CD14-positive monocyte (primary cell): ENCODE measurements around the gene RALGAPA1. TPM values are rescaled to one million over a fixed set of nuclear protein-coding genes. Genes with fewer than 3 reads are reported as not detected.
"Not testable (repeated sequence)": the region's sequence is repeated elsewhere in the genome, so short reads cannot be mapped to it uniquely, and the experiment has no call there.

Source experiments
- DNase-seq, 3 donors: peaks; one replicate each; pipeline ENCODE4 v3.0.0-alpha.2; 2011 to 2022
- H2AFZ ChIP-seq: 2 replicates; pipeline ENCODE4 v1.6.0; 2012; ENCODE audit warnings: mild to moderate bottlenecking, low read depth, low read length, inconsistent platforms; ENCODE audit not compliant: insufficient read depth, poor library complexity, severe bottlenecking
- H3K27ac ChIP-seq, 2 donors: 1 replicate in 1 of 2; 2 replicates in 1 of 2; pipeline ENCODE4 v1.5.1; 2012 to 2013; ENCODE audit warnings: low read length in 2 of 2, control low read depth in 1 of 2, inconsistent platforms in 1 of 2, low read depth in 1 of 2, mild to moderate bottlenecking in 1 of 2
- H3K27me3 ChIP-seq, 2 donors: one replicate each; pipeline versions ENCODE4 v1.6.0 to v1.6.1; 2011 to 2013; ENCODE audit warnings: low read length in 2 of 2; ENCODE audit not compliant: control insufficient read depth in 2 of 2, insufficient read depth in 2 of 2
- H3K36me3 ChIP-seq, 2 donors: replicated peaks in 1 of 2; 1 replicate in 1 of 2; 2 replicates in 1 of 2; pipeline versions ENCODE4 v1.5.1 to v1.6.1; 2012 to 2013; ENCODE audit warnings: low read length in 2 of 2, control low read depth in 1 of 2, inconsistent platforms in 1 of 2, mild to moderate bottlenecking in 1 of 2; ENCODE audit not compliant: insufficient read depth in 2 of 2, control insufficient read depth in 1 of 2
- H3K4me1 ChIP-seq, 2 donors: 1 replicate in 1 of 2; 2 replicates in 1 of 2; pipeline versions ENCODE4 v1.5.1 to v1.6.1; 2012 to 2013; ENCODE audit warnings: low read length in 2 of 2, control low read depth in 1 of 2, inconsistent platforms in 1 of 2, mild to moderate bottlenecking in 1 of 2, moderate library complexity in 1 of 2; ENCODE audit not compliant: insufficient read depth in 2 of 2, control insufficient read depth in 1 of 2
- H3K4me2 ChIP-seq: replicated peaks from 2 replicates; pipeline ENCODE3; 2012; ENCODE audit warnings: low read length, moderate library complexity, mild to moderate bottlenecking; ENCODE audit not compliant: poor library complexity, severe bottlenecking; ENCODE audit errors: extremely low read depth
- H3K4me3 ChIP-seq, 3 experiments: fragments of 200-600 bp in 1 of 3; sonication (generic) in 1 of 3; replicated peaks in 1 of 3; 1 replicate in 2 of 3; 2 replicates in 1 of 3; pipeline ENCODE4 v1.5.1; 2011 to 2013; ENCODE audit warnings: low read length in 3 of 3, mild to moderate bottlenecking in 3 of 3, control low read depth in 2 of 3, low read depth in 2 of 3, inconsistent platforms in 1 of 3, moderate library complexity in 1 of 3
- H3K79me2 ChIP-seq: 2 replicates; pipeline ENCODE4 v1.6.0; 2012; ENCODE audit warnings: mild to moderate bottlenecking, control low read depth, inconsistent platforms, low read length, moderate library complexity; ENCODE audit not compliant: insufficient read depth
- H3K9ac ChIP-seq: 2 replicates; pipeline ENCODE4 v1.6.0; 2017; ENCODE audit warnings: low read length, mild to moderate bottlenecking; ENCODE audit not compliant: insufficient read depth, poor library complexity, severe bottlenecking
- H3K9me3 ChIP-seq, 2 donors: replicated peaks in 1 of 2; 1 replicate in 1 of 2; 2 replicates in 1 of 2; pipeline versions ENCODE4 v1.5.1 to v1.6.1; 2012 to 2013; ENCODE audit warnings: low read length in 2 of 2, control low read depth in 1 of 2; ENCODE audit not compliant: control insufficient read depth in 1 of 2, insufficient read depth in 1 of 2
- H4K20me1 ChIP-seq: 2 replicates; pipeline ENCODE4 v1.6.0; 2012; ENCODE audit warnings: mild to moderate bottlenecking, low read length, control low read depth, moderate library complexity; ENCODE audit not compliant: insufficient read depth
- H3K27ac Mint-ChIP-seq, 7 donors: one replicate each; pipeline ENCODE4 v1.8.0; 2020; ENCODE audit warnings: mild to moderate bottlenecking in 7 of 7, mixed read lengths in 7 of 7, moderate library complexity in 6 of 7, inconsistent platforms in 2 of 7
- H3K27me3 Mint-ChIP-seq, 3 donors: one replicate each; pipeline ENCODE4 v1.8.0; 2021 to 2022; ENCODE audit warnings: low read depth in 3 of 3, mild to moderate bottlenecking in 3 of 3, mixed read lengths in 3 of 3, moderate library complexity in 3 of 3, inconsistent platforms in 1 of 3
- H3K36me3 Mint-ChIP-seq, 2 donors: one replicate each; pipeline ENCODE4 v1.8.0; 2020; ENCODE audit warnings: mixed read lengths in 2 of 2, inconsistent platforms in 1 of 2, mild to moderate bottlenecking in 1 of 2
- H3K4me1 Mint-ChIP-seq: one replicate; pipeline ENCODE4 v1.8.0; 2020; ENCODE audit warnings: mild to moderate bottlenecking, mixed read lengths
- H3K4me3 Mint-ChIP-seq, 2 donors: one replicate each; pipeline ENCODE4 v1.8.0; 2020; ENCODE audit warnings: mild to moderate bottlenecking in 2 of 2, mixed read lengths in 2 of 2, moderate library complexity in 1 of 2
- H3K9me3 Mint-ChIP-seq, 7 donors: one replicate each; pipeline ENCODE4 v1.8.0; 2020 to 2022; ENCODE audit warnings: mixed read lengths in 7 of 7, mild to moderate bottlenecking in 6 of 7, moderate library complexity in 6 of 7, inconsistent platforms in 2 of 7
- WGBS: methylation state at CpG from one replicate; pipeline ENCODE4 v1.1.5; 2013; ENCODE audit warnings: missing lambda C conversion rate; ENCODE audit not compliant: insufficient coverage; 5-methylcytosine and 5-hydroxymethylcytosine counted together
- intact Hi-C, 2 donors: fragments of 100-400 bp; cut with micrococcal nuclease; formaldehyde crosslinking; loops; one replicate each; pipeline versions ENCODE4 v1.15.0 to v1.15.1; 2023
- polyA plus RNA-seq, 3 donors: library from polyadenylated mRNA; depleted of rRNA in 1 of 3; unstranded in 2 of 3; stranded (reverse) in 1 of 3; fragments of 300-500 nt in 2 of 3; fragments of >200 nt in 1 of 3; fragmentation: Illumina TruSeq in 2 of 3; gene quantifications; 1 replicate in 2 of 3; 2 replicates in 1 of 3; pipeline ENCODE4 v1.2.3, GENCODE V29; 2012 to 2021
- TF ChIP-seq, protein P1 (sequence below): fragments of 200-600 bp; IDR thresholded peaks from one replicate; pipeline ENCODE4 v1.8.0; 2022; ENCODE audit warnings: antibody characterized with exemption, mild to moderate bottlenecking

Gene RALGAPA1
- polyA plus RNA-seq, 3 donors = 3.2 to 7.4 (median 4.1) TPM

DNA sequence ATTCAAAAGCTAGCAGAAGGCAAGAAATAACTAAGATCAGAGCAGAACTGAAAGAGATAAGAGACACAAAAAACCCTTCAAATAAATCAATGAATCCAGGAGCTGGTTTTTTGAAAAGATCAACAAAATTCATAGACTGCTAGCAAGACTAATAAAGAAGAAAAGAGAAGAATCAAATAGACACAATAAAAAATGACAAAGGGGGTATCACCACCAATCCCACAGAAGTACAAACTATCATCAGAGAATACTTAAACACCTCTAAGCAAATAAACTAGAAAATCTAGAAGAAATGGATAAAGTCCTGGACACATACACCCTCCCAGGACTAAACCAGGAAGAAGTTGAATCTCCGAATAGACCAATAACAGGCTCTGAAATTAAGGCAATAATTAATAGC is 189.6 kb downstream of the RALGAPA1 start:
- Mint-ChIP-seq H3K9me3 (peaks cover 5 to 13% (median 10%) of the 10 kb centered on the region in 7 donors), H3K36me3 (peaks cover 17 to 25% of the 10 kb centered on the region in 2 donors)
- H3K4me1 ChIP-seq, H3K79me2 ChIP-seq, H2AFZ ChIP-seq, intact Hi-C loops, H3K9me3 ChIP-seq, H3K36me3 ChIP-seq, DNase-seq, H3K27me3 Mint-ChIP-seq, H3K27ac ChIP-seq, H3K9ac ChIP-seq, H3K27me3 ChIP-seq, H3K4me3 Mint-ChIP-seq, H3K4me3 ChIP-seq, H3K4me1 Mint-ChIP-seq, H3K27ac Mint-ChIP-seq, H3K4me2 ChIP-seq, H4K20me1 ChIP-seq: not testable (repeated sequence)
- WGBS = no CpG with 5 or more reads among the region's 1 CpG

DNA sequence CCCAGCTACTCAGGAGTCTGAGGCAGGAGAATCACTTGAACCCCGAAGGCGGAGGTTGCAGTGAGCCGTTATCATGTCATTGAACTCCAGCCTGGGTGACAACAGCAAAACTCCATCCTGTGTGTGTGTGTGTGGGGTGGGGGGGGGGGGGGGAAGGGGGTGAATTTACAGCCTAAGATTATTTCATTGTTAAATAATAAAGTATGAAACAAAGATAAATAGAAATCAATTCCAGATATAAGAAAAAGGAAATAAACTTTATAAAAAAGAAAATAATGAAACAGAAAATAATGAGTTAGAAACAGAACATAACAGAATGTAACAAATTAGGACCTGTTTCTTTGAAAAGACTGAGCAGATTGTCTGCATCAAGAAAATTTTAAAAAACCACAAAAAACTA is 191.6 kb downstream of the RALGAPA1 start:
- H4K20me1 ChIP-seq = no peaks in the 10 kb centered on the region
- no peak overlapping the region for H3K9ac ChIP-seq
- Mint-ChIP-seq H3K4me3 (no peak overlapping the region), H3K27me3 (peaks cover 0 to 2% (median 0%) of the 10 kb centered on the region in 3 donors), H3K9me3 (peaks cover 6 to 14% (median 10%) of the 10 kb centered on the region in 7 donors), H3K36me3 (peaks cover 20 to 32% of the 10 kb centered on the region in 2 donors), H3K4me1 (no peaks in the 10 kb centered on the region), H3K27ac (no peak overlapping the region)
- intact Hi-C loops = no loop called here
- no peaks in the 10 kb centered on the region for H3K79me2 ChIP-seq
- WGBS = no CpG with 5 or more reads among the region's 3 CpGs
- H3K4me3 ChIP-seq = no peak overlapping the region
- H3K4me2 ChIP-seq = no peak overlapping the region
- H3K4me1 ChIP-seq = no peaks in the 10 kb centered on the region
- H3K27ac ChIP-seq = no peak overlapping the region
- H2AFZ ChIP-seq = no peak overlapping the region
- DNase-seq = no peak
- H3K9me3 ChIP-seq = no peaks in the 10 kb centered on the region
- no peaks in the 10 kb centered on the region for H3K36me3 ChIP-seq
- no peaks in the 10 kb centered on the region for H3K27me3 ChIP-seq
- TF ChIP-seq, protein P1, sequence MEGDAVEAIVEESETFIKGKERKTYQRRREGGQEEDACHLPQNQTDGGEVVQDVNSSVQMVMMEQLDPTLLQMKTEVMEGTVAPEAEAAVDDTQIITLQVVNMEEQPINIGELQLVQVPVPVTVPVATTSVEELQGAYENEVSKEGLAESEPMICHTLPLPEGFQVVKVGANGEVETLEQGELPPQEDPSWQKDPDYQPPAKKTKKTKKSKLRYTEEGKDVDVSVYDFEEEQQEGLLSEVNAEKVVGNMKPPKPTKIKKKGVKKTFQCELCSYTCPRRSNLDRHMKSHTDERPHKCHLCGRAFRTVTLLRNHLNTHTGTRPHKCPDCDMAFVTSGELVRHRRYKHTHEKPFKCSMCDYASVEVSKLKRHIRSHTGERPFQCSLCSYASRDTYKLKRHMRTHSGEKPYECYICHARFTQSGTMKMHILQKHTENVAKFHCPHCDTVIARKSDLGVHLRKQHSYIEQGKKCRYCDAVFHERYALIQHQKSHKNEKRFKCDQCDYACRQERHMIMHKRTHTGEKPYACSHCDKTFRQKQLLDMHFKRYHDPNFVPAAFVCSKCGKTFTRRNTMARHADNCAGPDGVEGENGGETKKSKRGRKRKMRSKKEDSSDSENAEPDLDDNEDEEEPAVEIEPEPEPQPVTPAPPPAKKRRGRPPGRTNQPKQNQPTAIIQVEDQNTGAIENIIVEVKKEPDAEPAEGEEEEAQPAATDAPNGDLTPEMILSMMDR = no peak
